ENCODE measurements around the gene ARRDC5. TPM values are rescaled to one million over a fixed set of nuclear protein-coding genes. Genes with fewer than 3 reads are reported as not detected.
"Not testable (repeated sequence)": the region's sequence is repeated elsewhere in the genome, so short reads cannot be mapped to it uniquely, and the experiment has no call there.

ARRDC5 gene
- total RNA-seq: not detected in 2 replicates

DNA sequence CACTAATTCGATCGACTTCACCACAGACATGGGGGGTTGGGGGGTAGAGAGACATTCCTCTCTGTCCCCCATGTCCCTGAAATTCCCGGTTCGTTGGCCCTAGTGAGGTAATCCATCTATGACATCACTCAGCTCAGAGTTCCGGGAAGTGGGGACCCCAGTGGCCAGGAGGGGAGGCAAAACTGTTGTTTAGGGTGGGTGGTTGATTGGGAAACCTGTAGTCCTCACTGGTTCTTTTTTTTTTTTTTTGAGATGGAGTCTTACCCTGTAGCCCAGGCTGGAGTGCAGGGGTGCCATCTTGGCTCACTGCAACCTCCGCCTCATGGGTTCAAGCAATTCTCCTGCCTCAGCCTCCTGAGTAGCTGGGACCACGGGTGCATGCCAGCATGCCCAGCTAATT lies at the start of gene ARRDC5:
Gene ARRDC5, minus strand, starts transcription at position 101 of the 400 bp plus-strand sequence. Its CDS starts 71 bp downstream, at position 30.
- Histone ChIP-seq H3K36me3 (ENCODE audit: control insufficient read depth, insufficient read depth, low read length) (no peaks in the 10 kb centered on the region), H3K4me3 (ENCODE audit: low read depth, low read length) (no peak within 1 kb of the TSS), H3K27me3 (ENCODE audit: control insufficient read depth, insufficient read depth, low read length) (no peaks in the 10 kb centered on the region)
- DNase-seq (ENCODE audit: low read depth) (no peak), FAIRE-seq (no peak)
- TF ChIP-seq, protein P1, sequence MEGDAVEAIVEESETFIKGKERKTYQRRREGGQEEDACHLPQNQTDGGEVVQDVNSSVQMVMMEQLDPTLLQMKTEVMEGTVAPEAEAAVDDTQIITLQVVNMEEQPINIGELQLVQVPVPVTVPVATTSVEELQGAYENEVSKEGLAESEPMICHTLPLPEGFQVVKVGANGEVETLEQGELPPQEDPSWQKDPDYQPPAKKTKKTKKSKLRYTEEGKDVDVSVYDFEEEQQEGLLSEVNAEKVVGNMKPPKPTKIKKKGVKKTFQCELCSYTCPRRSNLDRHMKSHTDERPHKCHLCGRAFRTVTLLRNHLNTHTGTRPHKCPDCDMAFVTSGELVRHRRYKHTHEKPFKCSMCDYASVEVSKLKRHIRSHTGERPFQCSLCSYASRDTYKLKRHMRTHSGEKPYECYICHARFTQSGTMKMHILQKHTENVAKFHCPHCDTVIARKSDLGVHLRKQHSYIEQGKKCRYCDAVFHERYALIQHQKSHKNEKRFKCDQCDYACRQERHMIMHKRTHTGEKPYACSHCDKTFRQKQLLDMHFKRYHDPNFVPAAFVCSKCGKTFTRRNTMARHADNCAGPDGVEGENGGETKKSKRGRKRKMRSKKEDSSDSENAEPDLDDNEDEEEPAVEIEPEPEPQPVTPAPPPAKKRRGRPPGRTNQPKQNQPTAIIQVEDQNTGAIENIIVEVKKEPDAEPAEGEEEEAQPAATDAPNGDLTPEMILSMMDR (IDR thresholded peaks at IDR 0.05; ENCODE audit: insufficient read depth, low read length, severe bottlenecking): no peak

DNA sequence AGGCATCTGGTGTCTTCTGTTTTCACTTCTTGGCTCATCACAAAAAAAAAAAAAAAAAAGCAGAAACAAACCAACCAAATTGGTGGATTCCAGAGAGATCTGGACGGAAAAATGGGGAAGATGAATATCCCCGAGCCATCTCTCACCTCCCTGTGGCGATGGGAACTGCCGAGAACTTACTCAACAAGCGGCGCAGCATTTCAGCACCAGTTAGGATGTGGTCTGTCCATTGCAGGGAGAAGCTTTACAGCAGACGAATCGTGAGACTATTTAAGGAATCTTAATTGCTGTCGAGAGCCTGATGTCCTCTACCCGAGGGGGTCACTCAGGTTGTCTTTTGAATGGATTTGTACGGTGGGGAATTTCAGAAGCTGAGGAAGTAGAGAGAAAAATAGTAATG lies 49.0 kb upstream of the ARRDC5 start:
- FAIRE-seq (no peak), DNase-seq (ENCODE audit: low read depth) (no peak)
- Histone ChIP-seq H3K4me3 (ENCODE audit: low read depth, low read length) (no peak overlapping the region), H3K36me3 (ENCODE audit: control insufficient read depth, insufficient read depth, low read length) (no peaks in the 10 kb centered on the region), H3K27me3 (ENCODE audit: control insufficient read depth, insufficient read depth, low read length) (no peaks in the 10 kb centered on the region)
- TF ChIP-seq, protein P1 (IDR thresholded peaks at IDR 0.05; ENCODE audit: insufficient read depth, low read length, severe bottlenecking): no peak

DNA sequence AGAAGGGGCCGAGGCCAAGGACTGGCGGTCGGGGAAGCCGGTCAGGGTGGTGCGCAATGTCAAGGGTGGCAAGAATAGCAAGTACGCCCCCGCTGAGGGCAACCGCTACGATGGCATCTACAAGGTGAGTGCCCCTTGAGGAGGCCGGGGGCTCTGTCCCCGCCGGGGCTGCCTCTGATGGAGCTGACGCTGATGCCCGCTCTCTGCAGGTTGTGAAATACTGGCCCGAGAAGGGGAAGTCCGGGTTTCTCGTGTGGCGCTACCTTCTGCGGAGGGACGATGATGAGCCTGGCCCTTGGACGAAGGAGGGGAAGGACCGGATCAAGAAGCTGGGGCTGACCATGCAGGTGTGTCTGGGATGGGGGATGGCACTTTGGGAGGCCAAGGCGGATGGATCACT lies 48.0 kb upstream of the ARRDC5 start:
- not testable (repeated sequence) for H3K27me3 ChIP-seq (ENCODE audit: control insufficient read depth, insufficient read depth, low read length); H3K36me3 ChIP-seq (ENCODE audit: control insufficient read depth, insufficient read depth, low read length); DNase-seq (ENCODE audit: low read depth); H3K4me3 ChIP-seq (ENCODE audit: low read depth, low read length); FAIRE-seq

DNA sequence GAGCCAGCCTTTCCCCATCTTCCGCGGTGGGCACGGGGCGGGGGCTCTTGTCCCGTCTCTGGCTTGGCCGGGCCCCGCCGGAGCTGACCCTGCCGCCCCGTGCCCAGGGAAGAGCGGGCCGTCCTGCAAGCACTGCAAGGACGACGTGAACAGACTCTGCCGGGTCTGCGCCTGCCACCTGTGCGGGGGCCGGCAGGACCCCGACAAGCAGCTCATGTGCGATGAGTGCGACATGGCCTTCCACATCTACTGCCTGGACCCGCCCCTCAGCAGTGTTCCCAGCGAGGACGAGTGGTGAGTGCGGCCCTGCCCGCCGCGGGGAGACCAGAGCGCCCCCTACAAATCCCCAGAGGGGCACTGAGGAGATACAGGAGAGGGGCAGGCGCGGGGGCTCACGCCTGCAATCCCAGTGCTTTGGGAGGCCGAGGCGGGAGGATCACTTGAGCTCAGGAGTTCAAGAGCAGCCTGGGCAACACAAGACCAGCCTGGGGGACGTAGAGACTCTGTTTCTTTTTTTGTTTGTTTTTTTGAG lies 39.0 kb upstream of the ARRDC5 start:
- not testable (repeated sequence) for FAIRE-seq

DNA sequence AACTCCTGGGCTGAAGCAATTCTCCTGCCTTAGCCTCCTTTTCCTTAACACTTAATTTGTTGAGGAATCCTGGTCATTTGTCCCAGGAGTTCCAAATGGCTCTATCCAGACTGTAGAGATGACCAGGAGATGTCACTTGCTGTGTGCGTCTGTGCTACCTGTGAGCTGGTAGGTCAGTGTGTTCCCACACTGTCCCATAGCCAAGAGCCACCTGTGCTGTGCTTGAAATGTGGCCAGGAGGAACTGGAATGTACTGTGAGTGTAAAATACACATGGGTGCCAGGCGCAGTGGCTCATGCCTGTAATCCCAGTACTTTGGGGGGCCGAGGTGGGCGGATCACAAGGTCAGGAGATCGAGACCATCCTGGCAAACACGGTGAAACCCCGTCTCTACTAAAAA lies 36.8 kb upstream of the ARRDC5 start:
- Histone ChIP-seq H3K36me3 (ENCODE audit: control insufficient read depth, insufficient read depth, low read length) (no peaks in the 10 kb centered on the region), H3K4me3 (ENCODE audit: low read depth, low read length) (no peak overlapping the region), H3K27me3 (ENCODE audit: control insufficient read depth, insufficient read depth, low read length) (no peaks in the 10 kb centered on the region)
- TF ChIP-seq, protein P1 (IDR thresholded peaks at IDR 0.05; ENCODE audit: insufficient read depth, low read length, severe bottlenecking): no peak
- FAIRE-seq: no peak
- DNase-seq (ENCODE audit: low read depth): no peak

More for the DNA sequence above, 39.0 kb upstream of the ARRDC5 start:
- H3K36me3 ChIP-seq (ENCODE audit: control insufficient read depth, insufficient read depth, low read length); DNase-seq (ENCODE audit: low read depth); H3K27me3 ChIP-seq (ENCODE audit: control insufficient read depth, insufficient read depth, low read length); H3K4me3 ChIP-seq (ENCODE audit: low read depth, low read length): not testable (repeated sequence)

DNA sequence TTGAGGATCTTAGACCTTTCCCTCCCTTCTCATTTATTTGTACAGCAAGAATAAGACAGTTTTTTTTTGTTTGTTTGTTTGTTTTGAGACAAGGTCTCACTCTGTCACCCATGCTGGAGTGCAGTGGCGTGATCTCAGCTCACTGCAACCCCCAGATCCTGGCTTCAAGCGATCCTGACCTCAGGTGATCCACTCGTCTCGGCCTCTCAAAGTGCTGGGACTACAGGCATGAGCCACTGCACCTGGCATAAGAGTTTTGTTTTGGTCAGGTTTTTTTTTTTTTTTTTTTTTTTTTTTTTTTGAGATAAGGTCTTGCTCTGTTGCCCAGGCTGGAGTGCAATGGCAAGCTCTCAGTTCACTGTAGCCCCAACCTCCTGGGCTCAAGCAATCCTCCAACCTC lies 35.8 kb upstream of the ARRDC5 start:
- not testable (repeated sequence) for H3K4me3 ChIP-seq (ENCODE audit: low read depth, low read length); H3K27me3 ChIP-seq (ENCODE audit: control insufficient read depth, insufficient read depth, low read length); H3K36me3 ChIP-seq (ENCODE audit: control insufficient read depth, insufficient read depth, low read length); FAIRE-seq; DNase-seq (ENCODE audit: low read depth)

DNA sequence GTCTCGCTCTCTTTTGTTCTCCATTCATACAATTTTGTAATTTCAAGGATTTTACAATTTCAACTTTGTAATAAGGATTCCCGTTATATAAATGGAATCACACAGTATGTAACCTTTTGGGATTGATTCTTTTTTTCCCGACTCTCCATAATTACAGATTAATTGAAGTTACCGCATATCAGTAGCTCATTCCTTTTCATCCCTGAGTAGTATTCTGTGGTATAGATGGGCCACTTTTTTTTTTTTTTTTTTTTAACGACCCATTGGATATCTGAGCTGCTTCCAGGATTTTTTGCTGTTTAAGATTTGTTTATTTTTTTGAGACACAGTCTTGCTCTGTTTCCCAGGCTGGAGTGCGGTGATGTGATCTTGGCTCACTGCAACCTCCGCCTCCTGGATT lies 34.4 kb upstream of the ARRDC5 start:
- DNase-seq (ENCODE audit: low read depth) (no peak), FAIRE-seq (no peak)
- peaks cover 3% of the 10 kb centered on the region for H3K36me3 ChIP-seq (ENCODE audit: control insufficient read depth, insufficient read depth, low read length)
- TF ChIP-seq, protein P1 (IDR thresholded peaks at IDR 0.05; ENCODE audit: insufficient read depth, low read length, severe bottlenecking): no peak
- no peak overlapping the region for H3K4me3 ChIP-seq (ENCODE audit: low read depth, low read length)
- H3K27me3 ChIP-seq (ENCODE audit: control insufficient read depth, insufficient read depth, low read length): no peaks in the 10 kb centered on the region

All from bronchial epithelial cell (primary cell).